ENCODE results near the gene GRB10. TPM values are rescaled to one million over a fixed set of nuclear protein-coding genes. Genes with fewer than 3 reads are reported as not detected.

Gene GRB10
- total and polyA plus RNA-seq, 2 of the 8 experiments (the other 6 are each of a cell fraction or from before 2014, with no cell fraction given): 35.7 to 97.0 TPM

DNA sequence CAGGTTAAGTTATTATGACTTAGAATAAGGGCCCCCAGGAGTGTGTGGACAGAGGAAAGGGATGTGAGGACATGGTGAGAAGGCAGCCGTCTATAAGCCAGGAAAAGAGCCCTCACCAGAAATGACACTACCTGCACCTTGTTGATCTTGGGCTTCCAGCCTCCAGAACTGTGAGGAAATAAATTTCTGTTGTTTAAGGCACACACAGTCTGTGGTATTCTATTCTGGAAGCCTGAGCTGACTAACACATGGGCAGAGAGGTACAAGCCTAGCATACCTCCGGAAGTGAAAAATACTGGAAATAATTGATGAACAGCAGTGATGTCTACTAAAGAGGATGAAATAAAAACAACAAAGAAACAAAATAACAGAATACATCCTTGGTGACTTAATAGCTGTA, 46.1 kb upstream of the GRB10 start:
- Histone ChIP-seq H3K36me3 (ENCODE audit: control insufficient read depth in 2 of 4, insufficient read depth in 4 of 4, low read length in 3 of 4) (no peaks in the 10 kb centered on the region), H2BK120ac (replicated peaks; ENCODE audit: low read depth, low read length) (no peak overlapping the region), H3K79me1 (ENCODE audit: low read depth, low read length) (no peaks in the 10 kb centered on the region), H3K27ac (ENCODE audit: low read depth, low read length) (no peak overlapping the region), H3K4ac (replicated peaks; ENCODE audit: insufficient read length, low read depth, low read length) (no peak overlapping the region), H3K4me1 (replicated peaks in 1 of 4; ENCODE audit: control insufficient read depth in 3 of 4, insufficient read depth in 4 of 4, low read length in 3 of 4) (no peaks in the 10 kb centered on the region), H3K4me2 (ENCODE audit: insufficient read depth in 1 of 2, low read depth in 2 of 2, low read length in 2 of 2) (no peak overlapping the region), H3K79me2 (ENCODE audit: control insufficient read depth in 1 of 2, insufficient read depth in 2 of 2, low read length in 2 of 2) (no peaks in the 10 kb centered on the region), H2AK5ac (ENCODE audit: low read depth, low read length) (no peak overlapping the region), H2BK12ac (ENCODE audit: low read depth, low read length) (no peak overlapping the region), H3K23ac (ENCODE audit: insufficient read length) (no peak overlapping the region), H2BK5ac (ENCODE audit: low read depth, low read length) (no peak overlapping the region), H3K9me3 (ENCODE audit: insufficient read depth in 2 of 2, low read depth in 1 of 2, low read length in 1 of 2) (no peaks in the 10 kb centered on the region), H3K14ac (ENCODE audit: insufficient read length) (no peak overlapping the region), H3K18ac (ENCODE audit: extremely low read depth, low read length) (no peak overlapping the region), H3K27me3 (replicated peaks in 1 of 4; ENCODE audit: control insufficient read depth in 3 of 4, extremely low read depth in 1 of 4, insufficient read depth in 3 of 4, low read length in 3 of 4) (no peaks in the 10 kb centered on the region), H4K91ac (replicated peaks; ENCODE audit: insufficient read length, low read length) (no peak overlapping the region), H3K4me3 (ENCODE audit: extremely low read depth in 1 of 4, insufficient read depth in 2 of 4, low read depth in 3 of 4, low read length in 4 of 4) (no peak overlapping the region), H2BK20ac (ENCODE audit: low read length) (no peak overlapping the region), H2AFZ (ENCODE audit: low read length) (no peak overlapping the region), H4K20me1 (replicated peaks in 1 of 2; ENCODE audit: control insufficient read depth in 1 of 2, insufficient read depth in 2 of 2, low read length in 2 of 2) (no peaks in the 10 kb centered on the region), H3K23me2 (ENCODE audit: low read depth, low read length) (no peaks in the 10 kb centered on the region), H3K9ac (replicated peaks in 1 of 4; ENCODE audit: extremely low read depth in 1 of 4, low read depth in 3 of 4, low read length in 3 of 4) (no peak overlapping the region), H2BK15ac (ENCODE audit: low read length) (no peak overlapping the region), H4K8ac (ENCODE audit: extremely low read depth, insufficient read depth, low read length) (no peak overlapping the region), H4K5ac (ENCODE audit: insufficient read length, low read depth, low read length) (no peak overlapping the region), H3K56ac (replicated peaks; ENCODE audit: insufficient read length, low read depth, low read length) (no peak overlapping the region)
- no peak for DNase-seq (ENCODE audit: low read depth in 1 of 2, low spot score in 2 of 2)
- POLR2A ChIA-PET (ENCODE audit: partially characterized antibody): no interaction called here
- CTCF ChIA-PET (ENCODE audit: partially characterized antibody): interaction anchor here (0.5 kb wide), 1 partner anchor 618 kb away, joined by 3 read pairs; no protein-coding TSS in a partner anchor
- WGBS, 2 experiments (ENCODE audit: extremely low coverage in 1 of 2, insufficient coverage in 1 of 2, insufficient read length in 1 of 2, insufficient replicate concordance in 2 of 2, low coverage in 1 of 2, low lambda C conversion rate in 2 of 2, missing lambda C conversion rate in 1 of 2): 88% methylated on average over 2 of the region's 2 CpGs; no CpG with 5 or more reads in 1 of the 2 experiments
- no peak for FAIRE-seq
- TF ChIP-seq SIX5 (IDR thresholded peaks at IDR 0.05; ENCODE audit: low read depth, low read length) (no peak), MAFK (IDR thresholded peaks at IDR 0.05; ENCODE audit: low read depth, low read length) (no peak), KDM1A (IDR thresholded peaks at IDR 0.05; ENCODE audit: borderline replicate concordance, low read length) (no peak), NANOG (IDR thresholded peaks at IDR 0.05; ENCODE audit: insufficient read depth, low read depth, low read length, poor library complexity, severe bottlenecking) (no peak), CEBPB (IDR thresholded peaks at IDR 0.05; ENCODE audit: low read depth, low read length) (no peak), CTBP2 (IDR thresholded peaks at IDR 0.05; ENCODE audit: borderline replicate concordance, insufficient read depth, insufficient read length, low read length) (no peak), BRCA1 (IDR thresholded peaks at IDR 0.05; ENCODE audit: low read depth, low read length) (no peak), POU5F1 (IDR thresholded peaks at IDR 0.05; ENCODE audit: low read depth, low read length) (no peak), YY1 (IDR thresholded peaks at IDR 0.05; ENCODE audit: low read depth, low read length) (no peak), PHF8 (conservative IDR thresholded peaks at IDR 0.05; ENCODE audit: low read depth, low read length) (no peak), CBX5 (IDR thresholded peaks at IDR 0.05; ENCODE audit: low read depth, low read length) (no peak), RBBP5 (IDR thresholded peaks at IDR 0.05; ENCODE audit: borderline replicate concordance, low read depth, low read length) (no peak), HDAC6 (IDR thresholded peaks at IDR 0.05; ENCODE audit: low read depth, low read length) (no peak)
- TF ChIP-seq, protein P1, sequence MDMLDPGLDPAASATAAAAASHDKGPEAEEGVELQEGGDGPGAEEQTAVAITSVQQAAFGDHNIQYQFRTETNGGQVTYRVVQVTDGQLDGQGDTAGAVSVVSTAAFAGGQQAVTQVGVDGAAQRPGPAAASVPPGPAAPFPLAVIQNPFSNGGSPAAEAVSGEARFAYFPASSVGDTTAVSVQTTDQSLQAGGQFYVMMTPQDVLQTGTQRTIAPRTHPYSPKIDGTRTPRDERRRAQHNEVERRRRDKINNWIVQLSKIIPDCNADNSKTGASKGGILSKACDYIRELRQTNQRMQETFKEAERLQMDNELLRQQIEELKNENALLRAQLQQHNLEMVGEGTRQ (IDR thresholded peaks at IDR 0.05; ENCODE audit: low read length): no peak

Data from H1 (cell line).